ENCODE measurements around the gene MSX1.

The MSX1 gene

GRCh38 chr4:4868758-4869723 lies 9.6 kb downstream of the MSX1 start:
- no peak for DNase-seq (ENCODE audit: low read depth in 2 of 2, low spot score in 1 of 2)

- no peak for DNase-seq (ENCODE audit: low read depth in 2 of 2, low spot score in 1 of 2)
These were observed 10.5 kb downstream of the MSX1 start for GRCh38 chr4:4869731-4870571.

GRCh38 chr4:4870576-4871241 lies 11.2 kb downstream of the MSX1 start:
- no peak for DNase-seq (ENCODE audit: low read depth in 2 of 2, low spot score in 1 of 2)

- no peak for DNase-seq (ENCODE audit: low read depth in 2 of 2, low spot score in 1 of 2)
These were observed 11.7 kb downstream of the MSX1 start for GRCh38 chr4:4871242-4871572.

- no peak for DNase-seq (ENCODE audit: low read depth in 2 of 2, low spot score in 1 of 2)
These were observed 12.3 kb downstream of the MSX1 start for GRCh38 chr4:4871573-4872313.

GRCh38 chr4:4872314-4872903 lies 12.9 kb downstream of the MSX1 start:
- DNase-seq (ENCODE audit: low read depth in 2 of 2, low spot score in 1 of 2): no peak

GRCh38 chr4:4873203-4873602 lies 13.7 kb downstream of the MSX1 start:
- no peak for DNase-seq (ENCODE audit: low read depth in 2 of 2, low spot score in 1 of 2)

GRCh38 chr4:4874254-4874653 lies 14.8 kb downstream of the MSX1 start:
- no peak for DNase-seq (ENCODE audit: low read depth in 2 of 2, low spot score in 1 of 2)

GRCh38 chr4:4875147-4875546 lies 15.7 kb downstream of the MSX1 start:
- DNase-seq (ENCODE audit: low read depth in 2 of 2, low spot score in 1 of 2): no peak

GRCh38 chr4:4875611-4876010 lies 16.1 kb downstream of the MSX1 start:
- DNase-seq (ENCODE audit: low read depth in 2 of 2, low spot score in 1 of 2): no peak

GRCh38 chr4:4876945-4877661 lies 17.6 kb downstream of the MSX1 start:
- no peak for DNase-seq (ENCODE audit: low read depth in 2 of 2, low spot score in 1 of 2)

- no peak for DNase-seq (ENCODE audit: low read depth in 2 of 2, low spot score in 1 of 2)
These were observed 21.0 kb downstream of the MSX1 start for GRCh38 chr4:4880492-4880891.

- DNase-seq (ENCODE audit: low read depth in 2 of 2, low spot score in 1 of 2): no peak
These were observed 22.0 kb downstream of the MSX1 start for GRCh38 chr4:4881432-4881831.

- no peak for DNase-seq (ENCODE audit: low read depth in 2 of 2, low spot score in 1 of 2)
These were observed 25.1 kb downstream of the MSX1 start for GRCh38 chr4:4884611-4885010.

GRCh38 chr4:4887426-4887825 lies 28.0 kb downstream of the MSX1 start:
- no peak for DNase-seq (ENCODE audit: low read depth in 2 of 2, low spot score in 1 of 2)

- no peak for DNase-seq (ENCODE audit: low read depth in 2 of 2, low spot score in 1 of 2)
These were observed 29.2 kb downstream of the MSX1 start for GRCh38 chr4:4888695-4889094.

- no peak for DNase-seq (ENCODE audit: low read depth in 2 of 2, low spot score in 1 of 2)
These were observed 30.3 kb downstream of the MSX1 start for GRCh38 chr4:4889781-4890180.

GRCh38 chr4:4890574-4891255 lies 31.2 kb downstream of the MSX1 start:
- DNase-seq (ENCODE audit: low read depth in 2 of 2, low spot score in 1 of 2): no peak

GRCh38 chr4:4893721-4894120 lies 34.3 kb downstream of the MSX1 start:
- DNase-seq (ENCODE audit: low read depth in 2 of 2, low spot score in 1 of 2): no peak

Data from stimulated activated CD8-positive, alpha-beta memory T cell treated with anti-CD3 and anti-CD28 coated beads, Interleukin-4, amount 100 ng/mL, for 4 hours (primary cell).